Amniotic epithelial cell (primary cell): Measurements from ENCODE around the gene CKS2.
"Not testable (repeated sequence)": the region's sequence is repeated elsewhere in the genome, so short reads cannot be mapped to it uniquely, and the experiment has no call there.

ENCODE experiments used
- DNase-seq: peaks from one replicate; pipeline ENCODE4 v3.0.0-alpha.2; 2010; ENCODE audit warnings: low read depth

Gene CKS2

GRCh38 chr9:89310475-89311345, at the start of gene CKS2:
CKS2 (plus strand) TSS chr9:89311195; CDS start chr9:89311293, 98 bp downstream.
- DNase-seq = peak; percentile 100

- no peak for DNase-seq
These were observed 37.3 kb upstream of the CKS2 start for GRCh38 chr9:89273528-89274279.

- DNase-seq = peak; percentile 99
These were observed 36.2 kb upstream of the CKS2 start for GRCh38 chr9:89274838-89275237.

- DNase-seq = not testable (repeated sequence)
These were observed 35.0 kb upstream of the CKS2 start for GRCh38 chr9:89276040-89276439.

GRCh38 chr9:89277043-89277442, 34.0 kb upstream of the CKS2 start:
- DNase-seq = no peak

- DNase-seq = peak; percentile 26
These were observed 33.5 kb upstream of the CKS2 start for GRCh38 chr9:89277454-89277853.

GRCh38 chr9:89278551-89278950, 32.4 kb upstream of the CKS2 start:
- no peak for DNase-seq

- DNase-seq = peak; percentile 67
These were observed 31.8 kb upstream of the CKS2 start for GRCh38 chr9:89278997-89279739.

- DNase-seq = no peak
These were observed 29.9 kb upstream of the CKS2 start for GRCh38 chr9:89281106-89281505.

- not testable (repeated sequence) for DNase-seq
These were observed 28.6 kb upstream of the CKS2 start for GRCh38 chr9:89282248-89282968.

- no peak for DNase-seq
These were observed 26.9 kb upstream of the CKS2 start for GRCh38 chr9:89284076-89284475.

GRCh38 chr9:89291741-89292140, 19.3 kb upstream of the CKS2 start:
- no peak for DNase-seq

- no peak for DNase-seq
These were observed 18.0 kb upstream of the CKS2 start for GRCh38 chr9:89293014-89293413.

- DNase-seq = no peak
These were observed 15.6 kb upstream of the CKS2 start for GRCh38 chr9:89295400-89295799.

- DNase-seq = peak; percentile 63
These were observed 9.0 kb upstream of the CKS2 start for GRCh38 chr9:89301996-89302395.

GRCh38 chr9:89304020-89304833, 6.8 kb upstream of the CKS2 start:
- DNase-seq = peak; percentile 80

- no peak for DNase-seq
These were observed 6.2 kb upstream of the CKS2 start for GRCh38 chr9:89304834-89305188.

- no peak for DNase-seq
These were observed 5.1 kb upstream of the CKS2 start for GRCh38 chr9:89305868-89306267.

GRCh38 chr9:89309166-89309565, 1.8 kb upstream of the CKS2 start:
- no peak for DNase-seq

- no peak for DNase-seq
These were observed 1.2 kb upstream of the CKS2 start for GRCh38 chr9:89309608-89310474.
